Smooth muscle cell (in vitro differentiated cells): ENCODE data around the gene HNRNPH2. TPM values are rescaled to one million over a fixed set of nuclear protein-coding genes. Genes with fewer than 3 reads are reported as not detected.

Experiments
- DNase-seq: peaks from one replicate; lab custom pipeline; 2025; ENCODE audit not compliant: unreplicated experiment; lab: John Stamatoyannopoulos, UW
- H2AFZ ChIP-seq: fragments of 200-600 bp; sonication (generic); 2 replicates; pipeline ENCODE4 v1.6.0; 2016; ENCODE audit warnings: antibody characterized with exemption, low read depth, mild to moderate bottlenecking
- H3F3A ChIP-seq: fragments of 200-600 bp; sonication (generic); 2 replicates; pipeline ENCODE4 v1.6.0; 2017; ENCODE audit warnings: antibody characterized with exemption, low read depth
- H3K27ac ChIP-seq: fragments of 200-600 bp; sonication (generic); 2 replicates; pipeline ENCODE4 v1.5.1; 2016; ENCODE audit warnings: low read depth, mild to moderate bottlenecking
- H3K27me3 ChIP-seq: fragments of 200-600 bp; sonication (generic); 2 replicates; pipeline ENCODE4 v1.6.1; 2016; ENCODE audit warnings: low read depth, mild to moderate bottlenecking
- H3K36me3 ChIP-seq: fragments of 200-600 bp; sonication (generic); 2 replicates; pipeline ENCODE4 v1.5.1; 2016; ENCODE audit warnings: low read depth
- H3K4me1 ChIP-seq: fragments of 200-600 bp; sonication (generic); 2 replicates; pipeline ENCODE4 v1.5.1; 2016; ENCODE audit warnings: low read depth
- H3K4me2 ChIP-seq: fragments of 200-600 bp; sonication (generic); 2 replicates; pipeline ENCODE4 v1.6.0; 2016; ENCODE audit warnings: mild to moderate bottlenecking
- H3K4me3 ChIP-seq: fragments of 200-600 bp; sonication (generic); 2 replicates; pipeline ENCODE4 v1.5.1; 2016; ENCODE audit warnings: mild to moderate bottlenecking
- H3K79me2 ChIP-seq: fragments of 200-600 bp; sonication (generic); 2 replicates; pipeline ENCODE4 v1.6.0; 2016; ENCODE audit warnings: low read depth, mild to moderate bottlenecking
- H3K9ac ChIP-seq: fragments of 200-600 bp; sonication (generic); 2 replicates; pipeline ENCODE4 v1.6.0; 2016; ENCODE audit warnings: low read depth
- H3K9me3 ChIP-seq: fragments of 200-600 bp; sonication (generic); replicated peaks from 2 replicates; pipeline ENCODE4 v1.5.1; 2016; ENCODE audit warnings: low read depth
- H4K20me1 ChIP-seq: fragments of 200-600 bp; sonication (generic); 2 replicates; pipeline ENCODE4 v1.6.0; 2016; ENCODE audit warnings: low read depth
- WGBS: methylation state at CpG from one replicate; pipeline ENCODE4 v1.1.7; 2016; ENCODE audit warnings: low lambda C conversion rate; 5-methylcytosine and 5-hydroxymethylcytosine counted together
- polyA plus RNA-seq: library from polyadenylated mRNA; unstranded; fragments of >200 nt; fragmentation: Nextera tagmentation; extraction: Ambion mirVana; gene quantifications from 2 replicates; pipeline ENCODE4 v1.2.1, GENCODE V29; 2016
- total RNA-seq: library from RNA; depleted of rRNA; stranded (reverse); fragments of >200 nt; gene quantifications from 2 replicates; pipeline ENCODE4 v1.2.3, GENCODE V29; 2014
- TF ChIP-seq, protein P1 (sequence below): fragments of 200-600 bp; sonication (generic); IDR thresholded peaks from 2 replicates; pipeline ENCODE4 v1.5.1; 2017; ENCODE audit warnings: borderline replicate concordance, mild to moderate bottlenecking, antibody characterized with exemption; ENCODE audit not compliant: insufficient read depth, poor library complexity, severe bottlenecking

The HNRNPH2 gene
- total and polyA plus RNA-seq, 2 experiments from 2014 or later, result 56.4 to 79.9 TPM

DNA sequence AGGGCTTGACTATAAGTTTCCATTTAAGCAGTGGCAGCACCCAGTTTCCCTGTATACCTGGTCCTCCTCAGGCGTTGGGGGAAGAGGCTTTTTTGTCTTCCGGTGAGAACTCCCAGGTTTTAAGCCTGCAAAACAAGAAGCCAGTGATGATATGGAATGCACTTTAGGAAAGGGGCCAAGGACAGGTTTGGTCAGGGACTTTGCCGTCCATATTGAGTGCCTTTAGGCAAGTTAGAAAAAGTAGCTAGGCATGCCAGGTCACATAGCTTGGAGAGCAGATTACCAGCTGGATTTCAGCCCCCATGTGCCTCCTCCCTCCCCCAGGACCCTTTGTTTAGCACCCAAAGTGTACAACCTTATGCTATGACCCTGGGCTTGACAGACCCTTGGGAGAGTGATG lies 45.9 kb upstream of the HNRNPH2 start:
- TF ChIP-seq, protein P1, sequence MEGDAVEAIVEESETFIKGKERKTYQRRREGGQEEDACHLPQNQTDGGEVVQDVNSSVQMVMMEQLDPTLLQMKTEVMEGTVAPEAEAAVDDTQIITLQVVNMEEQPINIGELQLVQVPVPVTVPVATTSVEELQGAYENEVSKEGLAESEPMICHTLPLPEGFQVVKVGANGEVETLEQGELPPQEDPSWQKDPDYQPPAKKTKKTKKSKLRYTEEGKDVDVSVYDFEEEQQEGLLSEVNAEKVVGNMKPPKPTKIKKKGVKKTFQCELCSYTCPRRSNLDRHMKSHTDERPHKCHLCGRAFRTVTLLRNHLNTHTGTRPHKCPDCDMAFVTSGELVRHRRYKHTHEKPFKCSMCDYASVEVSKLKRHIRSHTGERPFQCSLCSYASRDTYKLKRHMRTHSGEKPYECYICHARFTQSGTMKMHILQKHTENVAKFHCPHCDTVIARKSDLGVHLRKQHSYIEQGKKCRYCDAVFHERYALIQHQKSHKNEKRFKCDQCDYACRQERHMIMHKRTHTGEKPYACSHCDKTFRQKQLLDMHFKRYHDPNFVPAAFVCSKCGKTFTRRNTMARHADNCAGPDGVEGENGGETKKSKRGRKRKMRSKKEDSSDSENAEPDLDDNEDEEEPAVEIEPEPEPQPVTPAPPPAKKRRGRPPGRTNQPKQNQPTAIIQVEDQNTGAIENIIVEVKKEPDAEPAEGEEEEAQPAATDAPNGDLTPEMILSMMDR, result no peak
- Histone ChIP-seq H2AFZ (no peak overlapping the region), H3K9me3 (no peaks in the 10 kb centered on the region), H3K27me3 (no peaks in the 10 kb centered on the region), H3K36me3 (no peaks in the 10 kb centered on the region), H3K9ac (no peak overlapping the region), H3K4me2 (no peak overlapping the region), H3K79me2 (no peaks in the 10 kb centered on the region), H3K4me1 (no peaks in the 10 kb centered on the region), H3F3A (no peaks in the 10 kb centered on the region), H3K27ac (no peak overlapping the region), H4K20me1 (no peaks in the 10 kb centered on the region), H3K4me3 (no peak overlapping the region)
- DNase-seq, result no peak
- WGBS, result 66% methylated on average over 3 of the region's 3 CpGs

- Histone ChIP-seq H3F3A (no peaks in the 10 kb centered on the region), H3K4me1 (no peaks in the 10 kb centered on the region), H3K27ac (no peak overlapping the region), H3K4me2 (no peak overlapping the region), H3K9me3 (no peaks in the 10 kb centered on the region), H3K4me3 (no peak overlapping the region), H3K79me2 (no peaks in the 10 kb centered on the region), H2AFZ (no peak overlapping the region), H4K20me1 (no peaks in the 10 kb centered on the region), H3K27me3 (no peaks in the 10 kb centered on the region), H3K9ac (no peak overlapping the region), H3K36me3 (no peaks in the 10 kb centered on the region)
- no peak for DNase-seq
- TF ChIP-seq, protein P1, result no peak
Measured at GRCh38 chrX:101362757-101363156, 45.3 kb upstream of the HNRNPH2 start.

- no peaks in the 10 kb centered on the region for H3F3A ChIP-seq
- no peak overlapping the region for H3K4me3 ChIP-seq
- TF ChIP-seq, protein P1, result no peak
- no peak overlapping the region for H2AFZ ChIP-seq
- H3K9me3 ChIP-seq, result no peaks in the 10 kb centered on the region
- H3K4me1 ChIP-seq, result no peaks in the 10 kb centered on the region
- no peaks in the 10 kb centered on the region for H4K20me1 ChIP-seq
- no peak for DNase-seq
- H3K9ac ChIP-seq, result no peak overlapping the region
- WGBS, result 91% methylated on average over 1 of the region's 1 CpG
- no peak overlapping the region for H3K4me2 ChIP-seq
- H3K27ac ChIP-seq, result no peak overlapping the region
- no peaks in the 10 kb centered on the region for H3K27me3 ChIP-seq
- H3K36me3 ChIP-seq, result no peaks in the 10 kb centered on the region
- no peaks in the 10 kb centered on the region for H3K79me2 ChIP-seq
Measured at GRCh38 chrX:101365301-101365795, 42.7 kb upstream of the HNRNPH2 start.

- TF ChIP-seq, protein P1, result no peak
- no peaks in the 10 kb centered on the region for H3K27me3 ChIP-seq
Measured at GRCh38 chrX:101368800-101369199, 39.2 kb upstream of the HNRNPH2 start.

More at GRCh38 chrX:101368800-101369199, 39.2 kb upstream of the HNRNPH2 start:
- no peaks in the 10 kb centered on the region for H3K79me2 ChIP-seq
- no peaks in the 10 kb centered on the region for H3K4me1 ChIP-seq
- H3K4me3 ChIP-seq, result no peak overlapping the region
- no peaks in the 10 kb centered on the region for H3K9me3 ChIP-seq
- H3K36me3 ChIP-seq, result no peaks in the 10 kb centered on the region
- H4K20me1 ChIP-seq, result no peaks in the 10 kb centered on the region
- no peak overlapping the region for H3K4me2 ChIP-seq
- no peak overlapping the region for H2AFZ ChIP-seq
- H3K27ac ChIP-seq, result no peak overlapping the region
- H3K9ac ChIP-seq, result no peak overlapping the region
- H3F3A ChIP-seq, result no peaks in the 10 kb centered on the region
- DNase-seq, result no peak
